PFSK-1 (cell line): ENCODE measurements around the gene MYO9A.

Experiments
- FOXP2 ChIP-seq: optimal IDR thresholded peaks from 2 replicates; pipeline ENCODE3; 2011; ENCODE audit warnings: borderline replicate concordance, control low read depth, inconsistent platforms; ENCODE audit not compliant: insufficient read depth; ENCODE audit errors: extremely low read length, extremely low read depth
- POLR2AphosphoS5 ChIP-seq: IDR thresholded peaks from 2 replicates; pipeline ENCODE4 v1.6.1; 2012; ENCODE audit warnings: low read depth, mild to moderate bottlenecking, control low read depth, low read length, moderate library complexity
- SIN3A ChIP-seq: IDR thresholded peaks from 2 replicates; pipeline ENCODE4 v1.6.1; 2012; ENCODE audit warnings: mild to moderate bottlenecking, low read length, moderate library complexity, borderline replicate concordance; ENCODE audit not compliant: insufficient read depth
- TAF1 ChIP-seq: IDR thresholded peaks from 2 replicates; pipeline ENCODE4 v1.6.1; 2012; ENCODE audit warnings: low read length, control low read depth, borderline replicate concordance; ENCODE audit not compliant: insufficient read depth
- TF ChIP-seq, protein P1 (sequence below), 2 experiments: IDR thresholded peaks; 2 replicates each; pipeline versions ENCODE4 v1.6.1 to v1.8.0; 2011 to 2012; ENCODE audit warnings: low read depth in 2 of 2, low read length in 2 of 2, control low read depth in 1 of 2, inconsistent platforms in 1 of 2, mild to moderate bottlenecking in 1 of 2, moderate library complexity in 1 of 2; ENCODE audit not compliant: insufficient read depth in 1 of 2

Gene MYO9A

DNA sequence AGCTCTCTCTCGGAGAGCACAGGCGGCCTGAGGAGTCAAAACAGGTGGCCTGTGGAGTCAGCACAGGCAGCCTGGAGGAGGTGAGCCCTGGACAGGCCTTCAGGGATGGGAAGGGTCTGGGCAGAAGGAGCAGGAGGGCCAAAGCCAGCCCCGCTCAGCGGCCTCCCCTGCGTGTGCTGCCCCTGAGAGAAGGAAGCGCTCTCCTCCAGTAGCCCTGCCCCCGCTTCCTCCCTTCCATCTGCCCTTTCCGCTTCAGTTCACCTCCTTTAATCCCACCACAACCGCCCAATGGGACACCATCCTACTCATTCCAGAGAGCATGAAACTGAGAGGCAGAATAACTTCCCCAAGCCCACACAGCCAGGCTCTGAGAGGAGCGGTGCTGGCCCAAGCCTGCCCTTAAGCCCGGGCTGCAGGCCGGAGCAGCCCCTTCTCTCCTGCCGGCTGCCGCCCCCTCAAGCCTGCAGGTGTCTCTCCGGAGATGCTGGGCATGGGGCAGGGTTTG is 310.8 kb downstream of the MYO9A start:
- TF ChIP-seq TAF1 (no peak), POLR2AphosphoS5 (no peak), SIN3A (no peak), FOXP2 (no peak)
- TF ChIP-seq, protein P1, sequence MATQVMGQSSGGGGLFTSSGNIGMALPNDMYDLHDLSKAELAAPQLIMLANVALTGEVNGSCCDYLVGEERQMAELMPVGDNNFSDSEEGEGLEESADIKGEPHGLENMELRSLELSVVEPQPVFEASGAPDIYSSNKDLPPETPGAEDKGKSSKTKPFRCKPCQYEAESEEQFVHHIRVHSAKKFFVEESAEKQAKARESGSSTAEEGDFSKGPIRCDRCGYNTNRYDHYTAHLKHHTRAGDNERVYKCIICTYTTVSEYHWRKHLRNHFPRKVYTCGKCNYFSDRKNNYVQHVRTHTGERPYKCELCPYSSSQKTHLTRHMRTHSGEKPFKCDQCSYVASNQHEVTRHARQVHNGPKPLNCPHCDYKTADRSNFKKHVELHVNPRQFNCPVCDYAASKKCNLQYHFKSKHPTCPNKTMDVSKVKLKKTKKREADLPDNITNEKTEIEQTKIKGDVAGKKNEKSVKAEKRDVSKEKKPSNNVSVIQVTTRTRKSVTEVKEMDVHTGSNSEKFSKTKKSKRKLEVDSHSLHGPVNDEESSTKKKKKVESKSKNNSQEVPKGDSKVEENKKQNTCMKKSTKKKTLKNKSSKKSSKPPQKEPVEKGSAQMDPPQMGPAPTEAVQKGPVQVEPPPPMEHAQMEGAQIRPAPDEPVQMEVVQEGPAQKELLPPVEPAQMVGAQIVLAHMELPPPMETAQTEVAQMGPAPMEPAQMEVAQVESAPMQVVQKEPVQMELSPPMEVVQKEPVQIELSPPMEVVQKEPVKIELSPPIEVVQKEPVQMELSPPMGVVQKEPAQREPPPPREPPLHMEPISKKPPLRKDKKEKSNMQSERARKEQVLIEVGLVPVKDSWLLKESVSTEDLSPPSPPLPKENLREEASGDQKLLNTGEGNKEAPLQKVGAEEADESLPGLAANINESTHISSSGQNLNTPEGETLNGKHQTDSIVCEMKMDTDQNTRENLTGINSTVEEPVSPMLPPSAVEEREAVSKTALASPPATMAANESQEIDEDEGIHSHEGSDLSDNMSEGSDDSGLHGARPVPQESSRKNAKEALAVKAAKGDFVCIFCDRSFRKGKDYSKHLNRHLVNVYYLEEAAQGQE (IDR thresholded peaks at IDR 0.05; ENCODE audit: insufficient read depth in 1 of 2, low read depth in 2 of 2, low read length in 2 of 2), result no peak

DNA sequence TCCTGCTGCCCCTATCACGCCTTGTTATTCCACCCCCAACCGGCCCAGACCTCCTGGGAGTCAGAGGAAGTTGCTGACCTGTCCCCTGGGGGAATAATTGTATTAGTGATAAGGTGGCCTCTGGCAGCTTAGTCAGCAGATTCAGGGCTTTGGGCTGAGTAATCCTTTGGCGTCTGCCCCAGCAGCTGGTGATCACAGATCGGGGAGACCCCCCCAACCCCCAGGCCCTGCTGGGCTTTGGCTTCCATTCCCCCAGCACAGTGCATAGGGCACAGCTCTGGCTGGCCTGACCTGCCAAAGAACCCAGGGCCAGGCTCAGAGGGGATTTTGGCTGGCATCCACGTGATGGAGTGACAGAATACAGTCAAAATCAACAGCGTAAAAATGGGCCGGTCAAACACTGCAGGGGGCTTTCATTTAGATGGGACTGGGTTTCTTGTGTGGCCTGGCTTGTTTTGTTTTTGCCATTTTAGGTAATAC is 311.5 kb downstream of the MYO9A start:
- TF ChIP-seq SIN3A (no peak), TAF1 (no peak), FOXP2 (no peak), POLR2AphosphoS5 (no peak)
- TF ChIP-seq, protein P1 (IDR thresholded peaks at IDR 0.05; ENCODE audit: insufficient read depth in 1 of 2, low read depth in 2 of 2, low read length in 2 of 2), result no peak

DNA sequence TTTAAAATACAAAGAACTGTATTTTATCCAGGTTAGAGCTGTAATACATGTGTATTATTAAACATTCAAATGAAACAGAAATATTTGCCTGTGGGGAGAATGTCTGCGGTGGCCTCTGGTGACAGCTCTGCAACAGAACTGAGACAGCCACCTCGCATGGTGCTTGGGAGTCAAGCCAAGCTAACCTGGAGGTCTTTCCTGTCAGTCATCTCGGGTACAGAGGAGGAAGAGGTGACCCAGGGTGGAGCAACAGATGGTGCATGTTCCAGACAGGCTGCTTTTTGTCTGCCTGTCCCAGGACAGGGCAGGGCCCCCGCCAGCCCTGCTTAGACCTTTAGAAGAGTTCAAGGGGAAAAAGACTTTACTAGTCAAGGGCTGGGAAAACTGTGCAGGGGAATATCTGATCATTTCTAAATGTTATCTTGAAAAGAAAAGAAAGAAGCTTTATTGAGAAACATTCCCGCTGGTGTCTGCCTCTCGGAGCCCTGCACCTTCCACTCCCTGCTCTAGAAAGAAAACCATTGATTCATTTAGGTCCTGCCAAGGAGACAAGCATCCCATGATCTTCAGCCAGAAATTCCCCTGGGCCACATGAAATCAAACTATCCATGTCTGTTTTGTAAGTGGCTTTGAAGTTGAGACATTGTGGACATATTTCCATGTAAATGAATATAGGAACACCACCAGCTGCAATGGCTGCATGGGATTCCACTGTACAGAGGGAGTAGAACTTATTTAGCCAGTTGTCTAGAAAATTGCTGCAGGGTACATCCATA is 313.1 kb downstream of the MYO9A start:
- no peak for TF ChIP-seq FOXP2
- TF ChIP-seq SIN3A, result no peak
- TF ChIP-seq POLR2AphosphoS5, result no peak
- TF ChIP-seq, protein P1 (IDR thresholded peaks at IDR 0.05; ENCODE audit: insufficient read depth in 1 of 2, low read depth in 2 of 2, low read length in 2 of 2), result no peak
- no peak for TF ChIP-seq TAF1

DNA sequence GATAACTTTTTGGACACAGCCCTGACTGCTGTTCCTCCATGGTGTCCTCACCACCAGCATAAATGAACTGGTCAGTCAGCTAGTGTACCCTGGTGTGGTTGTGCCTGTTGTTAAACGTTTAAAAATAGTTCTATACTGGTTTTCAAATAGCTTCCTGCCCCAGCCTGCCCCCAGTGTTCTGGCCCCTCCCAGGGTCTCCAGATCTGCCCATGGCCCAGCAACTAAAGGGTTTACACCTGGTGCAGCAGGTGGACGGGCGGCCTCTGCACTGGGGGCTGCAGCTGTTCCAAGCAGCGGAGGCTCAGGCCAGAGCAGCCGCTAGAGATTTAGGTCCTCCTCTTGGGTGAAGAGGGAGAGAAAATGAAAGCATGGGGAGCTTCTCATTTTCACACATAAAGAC is 313.7 kb downstream of the MYO9A start:
- TF ChIP-seq, protein P1 (IDR thresholded peaks at IDR 0.05; ENCODE audit: insufficient read depth in 1 of 2, low read depth in 2 of 2, low read length in 2 of 2), result no peak
- TF ChIP-seq SIN3A (no peak), FOXP2 (no peak), TAF1 (no peak), POLR2AphosphoS5 (no peak)
